Panc1 (cell line): ENCODE data around the gene PTPN11.

Experiments used
- SIN3A ChIP-seq: IDR thresholded peaks from 2 replicates; pipeline ENCODE4 v1.6.1; 2012; ENCODE audit warnings: low read depth, mild to moderate bottlenecking, low read length, moderate library complexity, borderline replicate concordance; ENCODE audit not compliant: insufficient read depth
- TCF7L2 ChIP-seq: IDR thresholded peaks from 2 replicates; pipeline ENCODE4 v1.6.1; 2011; ENCODE audit warnings: mild to moderate bottlenecking, low read depth, low read length, inconsistent platforms
- TF ChIP-seq, protein P1 (sequence below), 2 experiments: IDR thresholded peaks; 2 replicates each; pipeline ENCODE4 v1.6.1; 2011 to 2012; ENCODE audit warnings: low read depth in 2 of 2, control low read depth in 1 of 2, low read length in 1 of 2, mild to moderate bottlenecking in 1 of 2, moderate library complexity in 1 of 2; ENCODE audit not compliant: insufficient read depth in 1 of 2
- TF ChIP-seq, protein P2 (sequence below): fragments of 450-650 bp; IDR thresholded peaks from 2 replicates; pipeline ENCODE4 v1.5.1; 2017; ENCODE audit warnings: mild to moderate bottlenecking

DNA sequence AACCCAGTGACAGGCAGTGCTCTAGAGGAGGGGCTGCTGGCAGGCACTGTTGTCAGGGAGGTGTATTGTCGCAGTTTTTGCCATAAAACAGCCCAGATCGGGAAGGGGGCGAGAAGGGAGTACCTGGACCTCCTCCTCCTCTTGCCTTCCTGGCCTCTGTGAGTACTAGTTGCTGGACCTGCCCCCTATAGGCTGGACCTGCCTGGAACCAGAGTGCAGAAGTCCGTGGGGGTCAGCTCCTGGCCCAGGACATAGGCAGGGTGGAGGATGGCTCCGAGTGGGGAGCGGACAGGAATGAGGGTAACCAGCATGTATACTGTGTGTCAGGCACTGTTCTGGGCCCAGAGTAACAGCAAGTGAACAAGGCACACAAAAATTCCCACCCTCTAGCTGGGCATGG lies 116.3 kb downstream of the PTPN11 start:
- TF ChIP-seq, protein P1, sequence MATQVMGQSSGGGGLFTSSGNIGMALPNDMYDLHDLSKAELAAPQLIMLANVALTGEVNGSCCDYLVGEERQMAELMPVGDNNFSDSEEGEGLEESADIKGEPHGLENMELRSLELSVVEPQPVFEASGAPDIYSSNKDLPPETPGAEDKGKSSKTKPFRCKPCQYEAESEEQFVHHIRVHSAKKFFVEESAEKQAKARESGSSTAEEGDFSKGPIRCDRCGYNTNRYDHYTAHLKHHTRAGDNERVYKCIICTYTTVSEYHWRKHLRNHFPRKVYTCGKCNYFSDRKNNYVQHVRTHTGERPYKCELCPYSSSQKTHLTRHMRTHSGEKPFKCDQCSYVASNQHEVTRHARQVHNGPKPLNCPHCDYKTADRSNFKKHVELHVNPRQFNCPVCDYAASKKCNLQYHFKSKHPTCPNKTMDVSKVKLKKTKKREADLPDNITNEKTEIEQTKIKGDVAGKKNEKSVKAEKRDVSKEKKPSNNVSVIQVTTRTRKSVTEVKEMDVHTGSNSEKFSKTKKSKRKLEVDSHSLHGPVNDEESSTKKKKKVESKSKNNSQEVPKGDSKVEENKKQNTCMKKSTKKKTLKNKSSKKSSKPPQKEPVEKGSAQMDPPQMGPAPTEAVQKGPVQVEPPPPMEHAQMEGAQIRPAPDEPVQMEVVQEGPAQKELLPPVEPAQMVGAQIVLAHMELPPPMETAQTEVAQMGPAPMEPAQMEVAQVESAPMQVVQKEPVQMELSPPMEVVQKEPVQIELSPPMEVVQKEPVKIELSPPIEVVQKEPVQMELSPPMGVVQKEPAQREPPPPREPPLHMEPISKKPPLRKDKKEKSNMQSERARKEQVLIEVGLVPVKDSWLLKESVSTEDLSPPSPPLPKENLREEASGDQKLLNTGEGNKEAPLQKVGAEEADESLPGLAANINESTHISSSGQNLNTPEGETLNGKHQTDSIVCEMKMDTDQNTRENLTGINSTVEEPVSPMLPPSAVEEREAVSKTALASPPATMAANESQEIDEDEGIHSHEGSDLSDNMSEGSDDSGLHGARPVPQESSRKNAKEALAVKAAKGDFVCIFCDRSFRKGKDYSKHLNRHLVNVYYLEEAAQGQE (IDR thresholded peaks at IDR 0.05; ENCODE audit: insufficient read depth in 1 of 2, low read depth in 2 of 2, low read length in 1 of 2): no peak
- TF ChIP-seq, protein P2, sequence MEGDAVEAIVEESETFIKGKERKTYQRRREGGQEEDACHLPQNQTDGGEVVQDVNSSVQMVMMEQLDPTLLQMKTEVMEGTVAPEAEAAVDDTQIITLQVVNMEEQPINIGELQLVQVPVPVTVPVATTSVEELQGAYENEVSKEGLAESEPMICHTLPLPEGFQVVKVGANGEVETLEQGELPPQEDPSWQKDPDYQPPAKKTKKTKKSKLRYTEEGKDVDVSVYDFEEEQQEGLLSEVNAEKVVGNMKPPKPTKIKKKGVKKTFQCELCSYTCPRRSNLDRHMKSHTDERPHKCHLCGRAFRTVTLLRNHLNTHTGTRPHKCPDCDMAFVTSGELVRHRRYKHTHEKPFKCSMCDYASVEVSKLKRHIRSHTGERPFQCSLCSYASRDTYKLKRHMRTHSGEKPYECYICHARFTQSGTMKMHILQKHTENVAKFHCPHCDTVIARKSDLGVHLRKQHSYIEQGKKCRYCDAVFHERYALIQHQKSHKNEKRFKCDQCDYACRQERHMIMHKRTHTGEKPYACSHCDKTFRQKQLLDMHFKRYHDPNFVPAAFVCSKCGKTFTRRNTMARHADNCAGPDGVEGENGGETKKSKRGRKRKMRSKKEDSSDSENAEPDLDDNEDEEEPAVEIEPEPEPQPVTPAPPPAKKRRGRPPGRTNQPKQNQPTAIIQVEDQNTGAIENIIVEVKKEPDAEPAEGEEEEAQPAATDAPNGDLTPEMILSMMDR: no peak
- TF ChIP-seq TCF7L2 (no peak), SIN3A (no peak)
